Brain microvascular endothelial cell (primary cell): ENCODE measurements around the gene PROCR.
"Not testable (repeated sequence)": the region's sequence is repeated elsewhere in the genome, so short reads cannot be mapped to it uniquely, and the experiment has no call there.

Source experiments
- DNase-seq: peaks from one replicate; pipeline ENCODE4 v3.0.0-alpha.2; 2020
- H3K27ac ChIP-seq: fragments of 250-450 bp; sonication (Bioruptor Pico); 2 replicates; pipeline ENCODE4 v1.5.1; 2020; ENCODE audit warnings: mild to moderate bottlenecking, moderate library complexity
- H3K27me3 ChIP-seq: fragments of 250-450 bp; sonication (Bioruptor Pico); replicated peaks from 2 replicates; pipeline ENCODE4 v1.5.1; 2020; ENCODE audit warnings: mild to moderate bottlenecking
- H3K36me3 ChIP-seq: fragments of 250-450 bp; sonication (Bioruptor Pico); replicated peaks from 2 replicates; pipeline ENCODE4 v1.5.1; 2020; ENCODE audit warnings: mild to moderate bottlenecking
- H3K4me3 ChIP-seq: 2 replicates; pipeline ENCODE4 v1.5.1; 2011; ENCODE audit warnings: low read depth, mild to moderate bottlenecking, control low read depth, low read length, moderate library complexity
- CTCF ChIP-seq: IDR thresholded peaks from 2 replicates; pipeline ENCODE4 v1.5.1; 2011; ENCODE audit warnings: low read depth, mild to moderate bottlenecking, moderate library complexity, low read length, control low read depth, inconsistent platforms; ENCODE audit errors: missing control alignments
- in situ Hi-C: cut with HindIII; loops from 2 replicates; pipeline ENCODE4 v1.10.0; 2017; ENCODE audit warnings: low sequenced_read_pairs, low pct_ligation_motif_present

Gene PROCR

GRCh38 chr20:35190556-35190955, 18.7 kb downstream of the PROCR start:
- in situ Hi-C loops = no loop called here
- no peak overlapping the region for H3K27ac ChIP-seq
- no peak overlapping the region for H3K4me3 ChIP-seq
- no peak for TF ChIP-seq CTCF
- H3K36me3 ChIP-seq = no peaks in the 10 kb centered on the region
- no peaks in the 10 kb centered on the region for H3K27me3 ChIP-seq
- no peak for DNase-seq

DNA sequence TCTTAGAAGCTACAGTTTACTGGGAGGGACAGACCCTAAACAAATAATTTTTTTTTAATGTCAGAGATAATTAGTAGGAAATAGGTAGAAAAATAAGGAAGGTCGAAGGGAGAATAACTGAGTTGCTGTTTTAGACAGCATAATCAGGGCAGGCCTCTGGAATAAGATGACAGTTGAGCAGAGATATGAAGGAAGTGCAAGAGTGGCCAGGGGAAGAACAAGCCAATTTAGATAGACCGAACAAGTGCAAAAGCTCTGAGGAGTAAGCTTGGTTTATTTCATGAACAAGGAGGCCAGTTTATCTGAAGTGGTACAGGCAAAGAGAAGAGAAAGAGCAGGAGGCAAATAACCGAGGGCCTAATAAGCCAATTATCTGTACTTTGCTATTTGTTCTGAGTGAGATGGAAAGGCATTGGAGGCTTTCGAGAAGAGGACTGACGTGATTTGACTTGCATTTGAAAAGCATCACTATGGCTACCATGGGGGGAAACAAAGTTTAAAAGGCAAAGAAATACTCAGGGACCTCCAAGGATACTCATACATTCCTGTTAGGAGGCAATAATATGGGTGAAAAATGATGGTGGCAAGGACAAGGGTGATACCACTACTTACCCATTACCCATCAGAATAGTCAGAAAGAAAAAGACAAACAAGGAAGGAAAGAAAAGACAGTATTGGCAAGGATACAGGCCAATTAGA, 19.7 kb downstream of the PROCR start:
- H3K27ac ChIP-seq = no peak overlapping the region
- no peak for TF ChIP-seq CTCF
- H3K4me3 ChIP-seq = no peak overlapping the region
- DNase-seq = no peak
- in situ Hi-C loops = no loop called here
- no peaks in the 10 kb centered on the region for H3K27me3 ChIP-seq
- no peaks in the 10 kb centered on the region for H3K36me3 ChIP-seq

DNA sequence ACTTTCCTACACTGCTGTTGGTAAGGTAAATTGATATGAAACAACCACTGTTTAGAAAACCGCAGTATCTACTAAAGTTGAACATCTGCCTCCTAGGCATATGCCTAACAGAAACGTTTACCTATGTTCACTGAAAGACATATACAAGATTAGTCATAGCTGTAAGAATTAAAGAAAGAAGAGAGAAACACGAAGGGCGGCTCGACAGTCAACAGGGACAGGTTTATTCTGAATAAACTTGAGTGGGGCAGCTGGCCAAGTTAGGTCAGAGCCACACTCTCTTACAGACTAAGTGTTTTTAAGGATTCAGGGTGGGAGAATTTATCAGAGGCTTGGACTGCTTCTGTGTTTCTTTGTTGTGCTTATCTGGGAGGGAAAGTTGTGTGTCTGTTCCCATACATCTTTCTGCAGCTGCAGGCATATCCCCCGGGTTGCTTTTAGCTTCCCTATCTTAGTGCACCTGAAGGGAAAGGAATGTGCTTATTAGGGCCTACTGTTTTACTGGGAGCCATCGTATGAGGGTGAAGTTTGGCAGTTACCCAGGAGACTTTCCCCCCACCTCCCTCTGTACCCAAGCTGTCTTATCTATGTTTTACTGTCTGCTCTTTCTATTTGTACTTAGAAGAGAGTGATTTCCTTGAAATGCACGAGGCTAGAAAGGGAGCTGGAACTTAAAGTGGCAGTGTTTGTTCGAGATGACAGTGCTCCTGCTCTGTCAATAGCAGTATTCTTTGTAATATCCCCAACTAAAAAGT, 20.4 kb downstream of the PROCR start:
- H3K27me3 ChIP-seq = no peaks in the 10 kb centered on the region
- in situ Hi-C loops = no loop called here

GRCh38 chr20:35193031-35193791, 21.3 kb downstream of the PROCR start:
- H3K4me3 ChIP-seq, DNase-seq, in situ Hi-C loops: not testable (repeated sequence)

More for the DNA sequence above, 20.4 kb downstream of the PROCR start:
- no peaks in the 10 kb centered on the region for H3K36me3 ChIP-seq
- no peak overlapping the region for H3K4me3 ChIP-seq
- no peak overlapping the region for H3K27ac ChIP-seq
- TF ChIP-seq CTCF = no peak
- no peak for DNase-seq

GRCh38 chr20:35196313-35196712, 24.4 kb downstream of the PROCR start:
- no peak overlapping the region for H3K4me3 ChIP-seq
- no peaks in the 10 kb centered on the region for H3K36me3 ChIP-seq
- DNase-seq = no peak
- no peak for TF ChIP-seq CTCF
- in situ Hi-C loops = no loop called here
- H3K27me3 ChIP-seq = no peaks in the 10 kb centered on the region
- no peak overlapping the region for H3K27ac ChIP-seq

More at GRCh38 chr20:35193031-35193791, 21.3 kb downstream of the PROCR start:
- not testable (repeated sequence) for H3K27ac ChIP-seq, H3K27me3 ChIP-seq, H3K36me3 ChIP-seq

- no peak for DNase-seq
- H3K27ac ChIP-seq = no peak overlapping the region
- no peak overlapping the region for H3K4me3 ChIP-seq
- no peaks in the 10 kb centered on the region for H3K36me3 ChIP-seq
- no peak for TF ChIP-seq CTCF
- in situ Hi-C loops = no loop called here
- no peaks in the 10 kb centered on the region for H3K27me3 ChIP-seq
These were observed 27.9 kb downstream of the PROCR start for GRCh38 chr20:35199740-35200139.
